DND-41 (cell line): ENCODE results near the gene KRTAP4-11.
"Not testable (repeated sequence)": the region's sequence is repeated elsewhere in the genome, so short reads cannot be mapped to it uniquely, and the experiment has no call there.

Experiments
- ATAC-seq: fragments of 200-7000 bp; cut with Tn5 transposase; 3 replicates; pipeline ENCODE4 v1.9.1; 2021; ENCODE audit warnings: low read depth; ENCODE audit not compliant: insufficient read depth
- DNase-seq: peaks from one replicate; pipeline ENCODE4 v3.0.0-alpha.2; 2020
- H2AFZ ChIP-seq: 2 replicates; pipeline ENCODE4 v1.6.0; 2012; ENCODE audit warnings: low read depth, low read length
- H3K27ac ChIP-seq: 2 replicates; pipeline ENCODE4 v1.5.1; 2012; ENCODE audit warnings: low read length, inconsistent platforms
- H3K27me3 ChIP-seq: fragments of 200-600 bp; sonication (generic); 2 replicates; pipeline ENCODE4 v1.6.0; 2012; ENCODE audit warnings: low read length, mild to moderate bottlenecking, inconsistent platforms; ENCODE audit not compliant: insufficient read depth, poor library complexity
- H3K36me3 ChIP-seq: 2 replicates; pipeline ENCODE4 v1.5.1; 2012; ENCODE audit warnings: low read length, inconsistent platforms; ENCODE audit not compliant: insufficient read depth
- H3K4me1 ChIP-seq: 2 replicates; pipeline ENCODE4 v1.5.1; 2012; ENCODE audit warnings: mild to moderate bottlenecking, low read length; ENCODE audit not compliant: insufficient read depth
- H3K4me2 ChIP-seq: 2 replicates; pipeline ENCODE4 v1.6.0; 2012; ENCODE audit warnings: mild to moderate bottlenecking, moderate library complexity, low read length, inconsistent platforms; ENCODE audit not compliant: insufficient read depth
- H3K4me3 ChIP-seq, 2 experiments: fragments of 200-600 bp in 1 of 2; shearing (Covaris generic) in 1 of 2; 2 replicates each; pipeline ENCODE4 v1.5.1; 2012 to 2016; ENCODE audit warnings: inconsistent platforms in 2 of 2, low read length in 2 of 2, mild to moderate bottlenecking in 2 of 2, low read depth in 1 of 2, moderate library complexity in 1 of 2
- H3K79me2 ChIP-seq: 2 replicates; pipeline ENCODE4 v1.6.0; 2012; ENCODE audit warnings: low read length, inconsistent platforms; ENCODE audit not compliant: insufficient read depth
- H3K9ac ChIP-seq: 2 replicates; pipeline ENCODE4 v1.6.0; 2012; ENCODE audit warnings: low read depth, mild to moderate bottlenecking, inconsistent platforms, low read length, moderate library complexity
- H3K9me3 ChIP-seq: 2 replicates; pipeline ENCODE4 v1.5.1; 2012; ENCODE audit warnings: low read length, moderate library complexity, mild to moderate bottlenecking, inconsistent platforms; ENCODE audit not compliant: insufficient read depth, severe bottlenecking
- H4K20me1 ChIP-seq: 2 replicates; pipeline ENCODE4 v1.6.0; 2012; ENCODE audit warnings: low read length; ENCODE audit not compliant: insufficient read depth
- EZH2 ChIP-seq: IDR thresholded peaks from 3 replicates; pipeline ENCODE4 v1.6.1; 2012; ENCODE audit warnings: borderline replicate concordance, low read depth, mild to moderate bottlenecking, moderate library complexity, low read length, inconsistent platforms; ENCODE audit not compliant: severe bottlenecking
- TF ChIP-seq, protein P1 (sequence below): IDR thresholded peaks from 2 replicates; pipeline ENCODE4 v1.5.1; 2012; ENCODE audit warnings: borderline replicate concordance, low read length, moderate library complexity, mild to moderate bottlenecking; ENCODE audit not compliant: poor library complexity, severe bottlenecking; ENCODE audit errors: extremely low read depth

Gene KRTAP4-11

DNA sequence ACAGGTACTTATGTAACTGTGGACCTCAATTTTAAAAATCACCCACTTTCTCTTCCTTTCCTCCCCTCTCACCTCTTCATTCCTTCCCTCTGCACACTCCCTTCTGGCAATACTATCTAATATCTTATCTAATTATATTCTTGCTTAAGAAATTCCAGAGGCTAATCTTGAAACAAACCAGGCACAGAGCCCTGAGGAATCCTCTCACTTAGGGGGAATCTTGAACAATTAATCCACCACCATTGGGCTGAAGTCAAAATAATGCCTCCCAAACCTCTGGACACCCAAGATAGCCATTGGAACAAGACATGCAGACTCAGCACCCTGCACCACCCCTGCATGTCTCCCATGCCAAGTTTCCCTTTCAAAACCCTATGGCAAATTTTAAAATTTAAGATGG, 23.2 kb upstream of the KRTAP4-11 start:
- Histone ChIP-seq H3K9ac (no peak overlapping the region), H3K27me3 (no peaks in the 10 kb centered on the region), H3K9me3 (peaks cover 18% of the 10 kb centered on the region), H4K20me1 (no peaks in the 10 kb centered on the region), H3K79me2 (no peaks in the 10 kb centered on the region), H3K4me2 (no peak overlapping the region), H3K4me3 (no peak overlapping the region), H2AFZ (no peak overlapping the region), H3K36me3 (no peaks in the 10 kb centered on the region), H3K4me1 (no peaks in the 10 kb centered on the region), H3K27ac (no peak overlapping the region)
- DNase-seq = no peak
- TF ChIP-seq, protein P1, sequence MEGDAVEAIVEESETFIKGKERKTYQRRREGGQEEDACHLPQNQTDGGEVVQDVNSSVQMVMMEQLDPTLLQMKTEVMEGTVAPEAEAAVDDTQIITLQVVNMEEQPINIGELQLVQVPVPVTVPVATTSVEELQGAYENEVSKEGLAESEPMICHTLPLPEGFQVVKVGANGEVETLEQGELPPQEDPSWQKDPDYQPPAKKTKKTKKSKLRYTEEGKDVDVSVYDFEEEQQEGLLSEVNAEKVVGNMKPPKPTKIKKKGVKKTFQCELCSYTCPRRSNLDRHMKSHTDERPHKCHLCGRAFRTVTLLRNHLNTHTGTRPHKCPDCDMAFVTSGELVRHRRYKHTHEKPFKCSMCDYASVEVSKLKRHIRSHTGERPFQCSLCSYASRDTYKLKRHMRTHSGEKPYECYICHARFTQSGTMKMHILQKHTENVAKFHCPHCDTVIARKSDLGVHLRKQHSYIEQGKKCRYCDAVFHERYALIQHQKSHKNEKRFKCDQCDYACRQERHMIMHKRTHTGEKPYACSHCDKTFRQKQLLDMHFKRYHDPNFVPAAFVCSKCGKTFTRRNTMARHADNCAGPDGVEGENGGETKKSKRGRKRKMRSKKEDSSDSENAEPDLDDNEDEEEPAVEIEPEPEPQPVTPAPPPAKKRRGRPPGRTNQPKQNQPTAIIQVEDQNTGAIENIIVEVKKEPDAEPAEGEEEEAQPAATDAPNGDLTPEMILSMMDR = no peak
- no peak for TF ChIP-seq EZH2
- ATAC-seq = no peak

DNA sequence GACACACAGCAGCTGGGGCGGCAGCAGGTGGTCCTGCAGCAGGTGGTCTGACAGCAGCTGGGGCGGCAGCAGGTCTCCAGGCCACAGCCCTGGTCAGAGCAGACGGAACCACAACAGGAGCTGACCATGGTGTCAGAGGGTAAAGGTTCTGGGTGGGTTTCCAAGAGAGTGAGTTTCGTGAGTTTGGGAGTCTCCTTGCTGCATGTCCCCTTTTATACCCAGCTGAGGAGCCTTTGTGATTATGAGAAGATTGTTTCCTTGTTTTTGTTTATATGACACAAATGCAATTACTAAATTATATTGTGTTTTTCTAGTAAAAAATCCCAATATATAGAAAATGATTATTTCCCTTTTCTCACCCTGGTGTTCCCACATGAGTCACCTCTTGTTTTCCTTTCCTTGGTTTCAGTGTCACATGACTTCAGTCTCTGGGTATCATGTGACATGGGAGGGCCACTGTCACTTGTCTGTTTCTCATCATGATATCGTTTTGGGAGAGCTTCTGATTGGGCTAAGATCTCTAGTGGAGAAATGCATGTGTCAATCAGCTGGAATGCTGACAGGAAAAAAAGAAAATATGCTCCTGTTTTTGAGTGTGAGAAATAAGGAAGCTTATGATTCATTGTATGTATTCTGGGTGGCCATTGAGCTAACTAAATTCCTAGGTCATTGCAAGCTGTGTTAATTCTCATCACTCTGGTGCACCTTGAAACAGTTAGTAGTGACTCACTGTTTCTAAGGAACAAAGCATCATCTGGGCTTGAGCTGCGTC, 22.4 kb upstream of the KRTAP4-11 start, which contains the start of gene KRTAP4-6:
KRTAP4-6 (minus strand) TSS at position 185 of the 772 bp plus-strand sequence; CDS start at position 128, 57 bp downstream.
- Histone ChIP-seq H3K27ac (no peak within 1 kb of the TSS), H3K4me1 (no peaks in the 10 kb centered on the region), H2AFZ (no peak within 1 kb of the TSS), H3K4me2 (no peak within 1 kb of the TSS), H3K9me3 (peaks cover 18% of the 10 kb centered on the region), H3K27me3 (no peaks in the 10 kb centered on the region), H3K9ac (no peak within 1 kb of the TSS), H3K79me2 (no peaks in the 10 kb centered on the region), H4K20me1 (no peaks in the 10 kb centered on the region), H3K4me3 (no peak within 1 kb of the TSS), H3K36me3 (no peaks in the 10 kb centered on the region)
- DNase-seq (no peak), ATAC-seq (no peak)
- no peak for TF ChIP-seq EZH2
- TF ChIP-seq, protein P1 = no peak

GRCh38 chr17:41139865-41140264, 21.7 kb upstream of the KRTAP4-11 start:
- not testable (repeated sequence) for H3K4me3 ChIP-seq, DNase-seq, H4K20me1 ChIP-seq, H3K27ac ChIP-seq, H3K36me3 ChIP-seq, ATAC-seq, H2AFZ ChIP-seq, H3K79me2 ChIP-seq, H3K4me2 ChIP-seq, H3K4me1 ChIP-seq, H3K9ac ChIP-seq, H3K27me3 ChIP-seq
- H3K9me3 ChIP-seq = peaks cover 18% of the 10 kb centered on the region

GRCh38 chr17:41133880-41134735, 15.9 kb upstream of the KRTAP4-11 start:
- H3K4me1 ChIP-seq = no peaks in the 10 kb centered on the region
- DNase-seq = no peak
- no peaks in the 10 kb centered on the region for H3K36me3 ChIP-seq
- H3K9ac ChIP-seq = no peak overlapping the region
- H3K27me3 ChIP-seq = peaks cover 6% of the 10 kb centered on the region
- no peak overlapping the region for H3K4me3 ChIP-seq
- H3K4me2 ChIP-seq = no peak overlapping the region
- H3K79me2 ChIP-seq = no peaks in the 10 kb centered on the region
- ATAC-seq = no peak
- H2AFZ ChIP-seq = no peak overlapping the region
- TF ChIP-seq EZH2 = no peak
- TF ChIP-seq, protein P1 = no peak
- no peaks in the 10 kb centered on the region for H4K20me1 ChIP-seq
- no peaks in the 10 kb centered on the region for H3K9me3 ChIP-seq
- H3K27ac ChIP-seq = no peak overlapping the region
